ENCODE data around the gene GGA1. TPM values are rescaled to one million over a fixed set of nuclear protein-coding genes. Genes with fewer than 3 reads are reported as not detected.

The GGA1 gene, protein sequence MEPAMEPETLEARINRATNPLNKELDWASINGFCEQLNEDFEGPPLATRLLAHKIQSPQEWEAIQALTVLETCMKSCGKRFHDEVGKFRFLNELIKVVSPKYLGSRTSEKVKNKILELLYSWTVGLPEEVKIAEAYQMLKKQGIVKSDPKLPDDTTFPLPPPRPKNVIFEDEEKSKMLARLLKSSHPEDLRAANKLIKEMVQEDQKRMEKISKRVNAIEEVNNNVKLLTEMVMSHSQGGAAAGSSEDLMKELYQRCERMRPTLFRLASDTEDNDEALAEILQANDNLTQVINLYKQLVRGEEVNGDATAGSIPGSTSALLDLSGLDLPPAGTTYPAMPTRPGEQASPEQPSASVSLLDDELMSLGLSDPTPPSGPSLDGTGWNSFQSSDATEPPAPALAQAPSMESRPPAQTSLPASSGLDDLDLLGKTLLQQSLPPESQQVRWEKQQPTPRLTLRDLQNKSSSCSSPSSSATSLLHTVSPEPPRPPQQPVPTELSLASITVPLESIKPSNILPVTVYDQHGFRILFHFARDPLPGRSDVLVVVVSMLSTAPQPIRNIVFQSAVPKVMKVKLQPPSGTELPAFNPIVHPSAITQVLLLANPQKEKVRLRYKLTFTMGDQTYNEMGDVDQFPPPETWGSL
- 45.5 and 57.9 TPM in 2 replicates for total RNA-seq

DNA sequence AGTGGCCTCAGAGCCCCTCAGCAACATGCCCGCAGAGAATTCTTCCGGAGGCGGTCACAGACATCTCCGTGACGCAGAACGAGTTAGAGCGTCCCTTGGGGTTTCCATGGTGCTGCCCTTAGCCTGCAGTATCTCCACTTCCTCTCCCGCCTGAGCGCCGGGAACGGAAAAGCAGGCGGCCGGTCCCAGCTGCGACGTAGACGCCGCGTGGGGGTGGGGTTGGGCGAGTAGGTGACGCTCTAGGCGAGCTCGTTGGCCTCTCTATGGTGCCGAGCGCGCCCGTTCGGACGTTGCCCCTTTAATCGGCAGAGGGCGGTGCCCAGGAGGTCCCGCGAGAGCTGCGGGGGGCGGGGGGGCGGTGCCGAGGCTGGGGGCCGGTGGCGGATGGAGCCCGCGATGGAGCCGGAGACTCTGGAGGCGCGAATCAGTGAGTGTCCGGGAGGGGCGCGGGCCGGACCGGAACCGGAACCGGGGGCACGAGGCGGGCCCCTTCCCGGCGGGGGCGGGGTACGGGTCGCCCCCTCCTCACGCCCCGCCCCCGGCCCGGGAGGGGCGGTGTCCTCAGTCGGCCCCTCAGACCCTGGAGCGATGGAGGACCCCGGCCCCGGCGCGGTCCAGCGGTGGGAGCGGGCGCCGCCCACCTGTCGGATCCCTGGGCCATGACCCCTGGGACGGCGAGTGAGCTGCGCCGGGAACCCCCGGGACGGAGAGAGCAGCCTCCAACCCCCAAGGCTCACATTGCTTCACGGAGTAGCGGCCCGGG is at the start of gene GGA1:
Gene GGA1, plus strand, starts transcription at position 358 of the 763 bp plus-strand sequence. Its CDS starts 27 bp downstream, at position 385.
- DNase-seq (ENCODE audit: low read depth) = peak; percentile 93

DNA sequence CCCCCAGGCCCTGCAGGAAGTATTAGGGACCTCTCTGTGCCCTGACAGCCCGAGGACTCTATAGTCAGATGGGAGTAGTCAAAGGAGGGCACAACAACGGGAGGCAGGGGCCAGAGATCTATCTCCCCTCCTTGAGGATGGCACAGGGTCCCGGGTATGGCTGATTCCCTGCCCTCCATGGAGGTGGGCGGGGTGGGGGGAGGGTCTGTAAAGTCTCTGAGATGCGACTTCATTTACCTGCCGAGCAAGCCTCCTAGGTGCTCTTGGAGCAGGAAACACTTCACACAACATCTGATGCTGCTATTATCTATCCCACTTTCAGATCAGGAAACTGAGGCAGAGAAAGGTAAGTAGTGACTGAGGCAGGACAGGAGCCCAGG is 49.1 kb upstream of the GGA1 start:
- DNase-seq (ENCODE audit: low read depth) = no peak

DNA sequence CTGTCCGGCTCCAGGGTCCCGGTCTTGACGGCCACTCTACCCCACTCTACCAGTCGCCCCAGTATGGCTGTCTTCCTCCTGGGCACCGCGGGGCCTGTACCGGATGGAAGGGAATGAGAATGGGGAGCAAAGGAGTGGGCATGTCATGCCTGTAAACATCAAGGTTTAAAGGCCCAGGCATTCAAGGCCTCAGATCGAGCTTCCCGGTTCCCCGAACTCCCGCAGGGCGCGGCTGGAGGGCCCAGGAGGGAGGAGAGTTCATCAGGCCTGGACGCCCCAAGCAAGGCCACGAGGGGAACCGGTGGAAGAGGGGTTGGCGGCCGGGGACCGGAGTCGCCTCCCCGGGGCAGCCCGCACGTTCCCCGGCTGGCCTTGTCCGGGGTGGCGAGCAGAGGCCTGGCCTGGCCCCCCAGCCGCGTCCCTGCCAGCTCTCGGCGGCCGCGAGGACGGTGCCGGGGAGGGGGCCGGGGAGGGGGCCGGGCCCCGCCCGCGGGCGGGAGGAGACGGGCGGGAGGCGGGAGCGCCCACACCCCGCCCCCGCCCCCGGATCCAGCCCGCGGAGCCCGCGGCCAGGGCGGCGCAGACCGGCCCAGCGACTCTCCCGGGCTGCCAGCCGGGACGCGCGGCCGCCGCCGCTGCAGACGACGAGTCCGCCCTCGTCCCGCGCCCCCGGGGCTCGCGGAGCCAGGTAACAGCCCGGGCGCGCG is 48.6 kb upstream of the GGA1 start, which contains the start of gene CDC42EP1:
Gene CDC42EP1, plus strand, starts transcription at position 580 of the 707 bp plus-strand sequence. CDS start 5,870 bp downstream, outside the sequence.
- DNase-seq (ENCODE audit: low read depth) = no peak

DNA sequence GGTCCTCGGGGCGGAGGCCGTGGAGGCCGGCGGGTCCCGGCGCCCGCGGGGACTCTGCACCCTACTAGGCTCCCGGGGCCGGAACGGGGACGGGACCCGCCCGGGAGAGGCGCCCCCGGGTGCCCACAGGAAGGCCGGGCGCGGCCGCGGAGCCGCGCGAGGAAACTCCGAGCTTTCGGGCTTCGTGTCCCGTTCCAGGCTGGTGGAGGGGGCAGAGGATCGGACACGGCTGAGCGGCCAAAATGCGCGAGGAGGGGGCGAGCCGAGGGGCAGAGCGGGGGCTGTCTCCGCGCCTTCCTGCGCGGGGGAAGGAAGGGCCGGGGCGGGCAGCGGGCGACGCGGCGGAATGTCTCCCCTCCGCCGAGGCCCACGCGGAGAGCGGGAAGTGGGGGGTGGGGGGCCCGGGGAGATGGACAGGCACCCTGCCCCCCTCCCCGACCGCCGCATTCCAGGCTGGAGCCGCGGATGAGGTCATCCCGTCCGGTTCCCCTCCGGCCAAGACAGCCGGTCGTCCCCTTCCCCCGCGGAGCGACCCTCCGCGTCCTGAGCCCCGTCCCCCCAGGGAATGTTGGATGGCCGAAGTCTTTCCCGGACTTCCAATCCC is 47.9 kb upstream of the GGA1 start:
- DNase-seq (ENCODE audit: low read depth) = no peak

DNA sequence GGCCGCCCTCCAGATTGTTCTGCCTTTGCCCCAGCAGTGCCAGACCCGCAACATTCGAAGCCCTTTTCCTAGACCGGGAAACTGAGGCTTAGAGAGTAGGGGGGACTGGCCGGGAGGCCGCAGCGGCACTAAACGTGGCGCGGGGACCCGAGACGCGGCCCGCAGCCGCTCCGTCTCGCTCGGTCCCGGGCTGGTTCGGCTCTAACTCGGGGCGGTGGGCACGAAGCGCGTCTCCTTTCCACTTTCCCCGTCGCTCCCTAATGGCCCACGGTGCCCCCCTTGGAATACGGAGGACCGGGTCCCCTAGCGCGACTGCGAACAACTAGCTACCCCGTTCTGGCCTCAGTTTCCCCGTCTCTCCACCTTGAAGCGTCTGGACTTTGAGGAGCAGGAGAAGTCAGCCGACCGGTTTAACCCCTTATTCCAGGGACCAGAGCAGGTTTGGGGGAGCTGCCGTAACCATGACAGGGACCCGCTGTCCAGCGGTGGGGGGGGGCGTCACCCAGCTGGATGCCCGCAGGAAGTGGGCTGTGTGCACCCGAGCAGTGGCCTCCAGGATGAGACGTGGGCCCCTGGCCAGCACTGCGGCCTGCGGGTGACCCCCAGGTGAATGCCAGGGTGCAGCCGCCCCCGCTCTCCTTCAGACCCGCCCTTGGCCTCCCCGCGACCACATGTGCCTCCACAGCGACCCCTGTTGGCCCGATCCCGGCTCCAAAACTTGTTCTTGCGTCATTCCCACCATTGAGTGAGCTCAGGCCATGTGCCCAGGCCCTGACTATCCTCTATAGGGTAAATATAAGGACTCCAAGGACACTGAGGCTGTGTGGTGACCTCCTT is 47.2 kb upstream of the GGA1 start:
- DNase-seq (ENCODE audit: low read depth) = peak; percentile 74

DNA sequence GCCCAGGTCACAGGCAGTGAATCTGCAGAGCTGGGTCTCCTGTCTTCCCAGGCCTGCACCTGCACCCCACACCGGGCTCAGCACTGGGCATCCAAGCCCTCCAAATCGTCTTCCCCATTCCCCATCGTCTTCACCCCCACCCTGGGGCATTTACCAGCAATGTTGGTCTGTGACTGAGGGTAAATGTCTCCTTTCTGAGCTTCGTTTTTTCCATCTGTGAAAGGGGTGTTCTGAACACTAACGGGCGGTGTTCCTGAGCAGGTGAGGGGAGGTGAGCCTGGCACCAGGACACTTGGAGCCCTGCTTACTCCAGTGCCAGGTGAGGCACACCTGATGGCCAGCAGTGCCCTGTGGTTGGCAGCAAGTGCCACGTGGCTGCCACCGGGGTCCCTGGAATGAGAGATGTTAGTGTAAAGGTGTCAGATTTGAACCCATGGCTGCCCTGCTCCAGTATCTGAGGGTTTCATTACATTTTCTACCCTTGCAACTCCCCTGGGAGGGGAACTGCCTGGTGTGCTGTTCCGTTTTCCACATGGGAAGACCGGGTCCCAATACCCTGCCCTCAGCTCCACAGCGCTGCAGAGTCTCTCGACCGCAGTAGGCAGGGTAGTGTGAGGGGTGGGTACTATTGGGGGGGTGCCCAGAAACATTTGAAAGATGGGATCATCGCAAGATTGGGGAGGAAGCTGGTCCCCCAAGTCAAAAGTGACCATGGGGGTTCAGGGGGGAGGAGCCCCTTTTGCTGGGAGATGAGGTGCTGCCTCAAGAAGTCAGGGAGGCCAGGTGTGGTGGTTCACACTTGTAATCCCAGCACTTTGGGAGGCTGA is 46.4 kb upstream of the GGA1 start:
- no peak for DNase-seq (ENCODE audit: low read depth)

DNA sequence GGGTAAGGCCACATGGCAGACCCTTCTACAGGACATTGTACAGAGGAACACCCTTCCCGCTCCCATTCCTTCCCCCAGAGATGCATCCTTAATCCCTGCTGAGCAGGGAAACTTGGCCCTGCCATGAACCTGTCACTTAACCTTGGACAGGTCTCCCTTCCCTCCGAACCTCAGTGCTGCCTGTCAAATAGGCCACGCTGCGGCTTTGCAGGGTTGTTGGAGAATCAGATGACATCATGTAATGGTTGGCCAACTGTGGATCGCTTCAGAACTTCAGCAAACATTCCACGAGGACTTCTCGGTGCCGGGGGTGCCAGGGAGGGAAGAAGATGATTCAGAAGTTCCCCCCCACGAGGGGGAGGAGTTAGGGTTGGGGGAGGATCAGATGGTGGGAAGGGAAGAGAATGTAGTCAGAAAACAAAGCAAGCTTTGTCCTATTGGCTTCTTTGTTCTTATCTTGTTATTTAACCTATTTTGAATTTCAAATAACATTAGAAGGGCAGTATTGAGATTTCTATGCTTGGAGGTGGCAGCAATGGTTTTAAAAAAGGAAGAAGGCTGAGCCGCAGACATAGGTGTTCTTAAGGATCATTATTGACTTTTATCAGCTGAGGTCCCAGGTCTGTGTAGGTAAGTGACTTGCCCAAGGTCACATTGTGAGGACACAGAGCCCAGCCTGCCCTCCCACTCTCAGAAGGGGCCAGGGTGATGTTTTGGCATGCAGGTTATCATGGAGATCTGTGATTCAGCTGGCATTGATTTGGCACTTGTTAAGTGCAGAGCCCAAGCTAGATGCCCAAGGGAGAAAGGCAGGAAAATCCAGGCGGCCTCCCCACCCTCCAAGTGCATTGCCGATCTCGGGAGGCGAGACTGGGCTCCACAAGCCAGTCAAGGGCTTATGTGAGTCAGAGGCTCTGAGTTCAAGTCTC is 45.2 kb upstream of the GGA1 start:
- peak; percentile 96 for DNase-seq (ENCODE audit: low read depth)

DNA sequence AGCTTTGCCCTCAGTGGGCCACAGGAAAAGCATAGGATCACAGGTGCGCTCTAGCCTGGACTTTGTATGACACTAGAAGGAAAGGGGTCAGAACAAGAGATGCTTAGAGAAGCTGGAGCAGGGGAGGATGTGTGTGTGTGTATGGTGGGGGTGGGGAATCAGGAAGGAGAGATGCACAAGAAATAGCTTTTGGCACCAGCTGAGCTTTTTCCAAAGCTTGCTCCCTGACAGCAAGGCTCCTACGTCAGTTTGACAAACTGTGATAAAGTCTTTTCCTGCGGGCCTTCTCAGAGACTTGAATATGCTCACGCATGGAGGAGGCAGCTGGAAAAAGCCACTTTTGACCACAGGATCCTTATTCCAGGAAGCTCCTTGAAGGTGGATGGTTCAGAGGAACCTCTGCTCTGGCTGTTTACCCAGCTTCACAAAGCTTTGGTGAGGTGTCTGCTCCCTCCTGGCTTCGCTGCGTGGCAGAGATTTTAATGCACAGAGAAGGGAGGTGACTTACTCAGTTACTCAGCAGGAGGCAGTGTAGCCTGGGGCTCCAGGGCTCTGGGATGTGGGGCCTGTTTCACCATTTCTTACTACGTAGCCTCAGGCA is 44.4 kb upstream of the GGA1 start:
- DNase-seq (ENCODE audit: low read depth) = no peak

DNA sequence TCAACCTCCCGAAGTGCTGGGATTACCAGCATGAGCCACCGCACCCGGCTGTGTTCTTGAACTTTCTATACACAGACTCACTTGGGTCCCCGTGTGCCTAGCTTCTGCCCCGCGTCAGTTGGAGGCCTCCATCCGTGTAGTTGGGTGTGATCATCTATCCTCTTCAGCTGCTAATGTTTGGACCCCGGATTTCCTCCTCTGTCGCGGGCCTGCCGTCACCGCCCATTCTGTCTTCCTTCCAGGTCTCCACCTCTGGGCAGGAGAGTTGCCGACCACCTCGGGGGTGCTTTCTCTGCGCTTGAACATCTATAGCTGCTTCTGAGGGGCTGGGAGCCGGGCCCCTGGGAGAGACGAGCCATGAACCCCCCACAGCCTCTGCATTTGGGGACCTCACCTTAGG is 42.8 kb upstream of the GGA1 start:
- DNase-seq (ENCODE audit: low read depth) = no peak

DNA sequence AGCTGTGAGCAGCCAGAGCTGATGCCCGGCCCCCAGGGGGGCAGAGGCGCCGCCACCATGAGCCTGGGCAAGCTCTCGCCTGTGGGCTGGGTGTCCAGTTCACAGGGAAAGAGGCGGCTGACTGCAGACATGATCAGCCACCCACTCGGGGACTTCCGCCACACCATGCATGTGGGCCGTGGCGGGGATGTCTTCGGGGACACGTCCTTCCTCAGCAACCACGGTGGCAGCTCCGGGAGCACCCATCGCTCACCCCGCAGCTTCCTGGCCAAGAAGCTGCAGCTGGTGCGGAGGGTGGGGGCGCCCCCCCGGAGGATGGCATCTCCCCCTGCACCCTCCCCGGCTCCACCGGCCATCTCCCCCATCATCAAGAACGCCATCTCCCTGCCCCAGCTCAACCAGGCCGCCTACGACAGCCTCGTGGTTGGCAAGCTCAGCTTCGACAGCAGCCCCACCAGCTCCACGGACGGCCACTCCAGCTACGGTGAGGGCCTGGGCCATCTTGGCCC is 42.3 kb upstream of the GGA1 start:
- DNase-seq (ENCODE audit: low read depth) = no peak

DNA sequence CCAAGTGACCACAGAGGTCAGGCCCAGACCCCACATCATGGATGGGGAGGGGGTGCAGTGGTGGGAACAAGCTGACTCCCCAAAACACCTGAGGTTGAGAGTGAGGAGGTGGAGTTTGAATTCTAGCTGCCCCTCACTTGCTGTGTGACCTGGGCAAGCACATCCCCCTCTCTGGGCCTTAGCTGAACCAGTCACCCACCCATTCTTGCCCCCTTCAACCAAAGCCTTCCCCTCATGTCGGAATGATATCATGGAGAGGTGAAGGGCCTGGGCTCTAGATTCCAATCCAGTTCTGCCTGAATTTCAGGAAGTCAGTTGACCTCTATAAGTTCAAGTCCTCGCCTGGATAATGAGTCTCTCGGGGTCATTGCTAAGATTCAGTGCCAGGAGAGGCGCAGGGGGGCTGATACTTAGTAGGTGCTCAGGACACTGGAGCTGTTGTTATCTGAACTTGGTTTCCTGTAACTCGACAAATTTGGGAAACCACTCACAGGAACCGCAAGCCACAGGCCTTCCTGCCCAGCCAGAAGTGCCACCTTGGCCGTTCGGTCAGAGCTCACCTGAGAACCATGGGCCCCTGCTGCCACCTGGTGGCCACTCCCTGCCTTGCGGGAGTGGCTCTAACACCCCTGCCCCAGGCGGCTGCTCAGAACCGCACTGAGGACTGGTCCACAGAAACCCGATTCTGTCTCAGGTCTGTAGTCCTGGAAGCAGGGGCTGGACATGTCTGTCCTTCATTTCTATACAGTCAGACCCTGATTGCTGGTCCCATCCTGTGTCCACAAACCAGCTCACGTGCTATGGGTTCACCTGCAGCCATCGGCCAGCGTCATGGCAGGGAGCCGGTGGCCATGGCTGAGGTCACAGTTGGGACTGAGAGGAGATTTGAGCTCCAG is 41.5 kb upstream of the GGA1 start:
- DNase-seq (ENCODE audit: low read depth) = peak; percentile 63

DNA sequence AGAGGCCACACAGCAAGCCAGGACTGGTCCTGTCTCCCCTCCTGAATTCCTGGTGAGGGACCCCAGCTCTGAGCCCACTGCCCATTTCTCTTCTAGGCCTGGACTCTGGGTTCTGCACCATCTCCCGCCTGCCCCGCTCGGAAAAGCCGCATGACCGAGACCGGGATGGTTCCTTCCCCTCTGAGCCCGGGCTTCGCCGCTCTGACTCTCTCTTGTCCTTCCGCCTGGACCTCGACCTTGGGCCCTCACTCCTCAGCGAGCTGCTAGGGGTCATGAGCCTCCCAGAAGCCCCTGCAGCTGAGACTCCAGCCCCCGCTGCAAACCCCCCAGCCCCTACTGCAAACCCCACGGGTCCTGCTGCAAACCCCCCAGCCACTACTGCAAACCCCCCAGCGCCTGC is 40.6 kb upstream of the GGA1 start:
- DNase-seq (ENCODE audit: low read depth) = no peak

DNA sequence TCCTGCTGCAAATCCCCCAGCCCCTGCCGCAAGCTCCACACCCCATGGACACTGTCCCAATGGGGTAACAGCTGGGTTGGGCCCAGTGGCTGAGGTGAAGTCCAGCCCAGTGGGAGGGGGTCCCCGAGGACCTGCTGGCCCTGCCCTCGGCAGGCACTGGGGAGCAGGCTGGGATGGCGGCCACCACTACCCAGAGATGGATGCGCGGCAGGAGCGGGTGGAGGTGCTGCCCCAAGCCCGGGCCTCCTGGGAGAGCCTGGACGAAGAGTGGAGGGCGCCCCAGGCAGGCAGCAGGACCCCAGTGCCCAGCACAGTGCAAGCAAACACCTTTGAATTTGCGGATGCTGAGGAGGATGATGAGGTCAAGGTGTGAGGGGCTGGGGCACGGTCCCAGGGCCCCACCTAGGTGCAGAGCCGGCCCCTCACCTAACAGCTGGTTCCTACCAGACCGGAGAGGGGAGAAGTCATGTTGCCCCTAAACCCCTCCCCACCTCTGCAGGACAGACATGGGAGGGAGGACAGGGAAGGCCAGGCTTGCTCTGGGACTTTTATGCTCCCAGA is 40.1 kb upstream of the GGA1 start:
- no peak for DNase-seq (ENCODE audit: low read depth)

DNA sequence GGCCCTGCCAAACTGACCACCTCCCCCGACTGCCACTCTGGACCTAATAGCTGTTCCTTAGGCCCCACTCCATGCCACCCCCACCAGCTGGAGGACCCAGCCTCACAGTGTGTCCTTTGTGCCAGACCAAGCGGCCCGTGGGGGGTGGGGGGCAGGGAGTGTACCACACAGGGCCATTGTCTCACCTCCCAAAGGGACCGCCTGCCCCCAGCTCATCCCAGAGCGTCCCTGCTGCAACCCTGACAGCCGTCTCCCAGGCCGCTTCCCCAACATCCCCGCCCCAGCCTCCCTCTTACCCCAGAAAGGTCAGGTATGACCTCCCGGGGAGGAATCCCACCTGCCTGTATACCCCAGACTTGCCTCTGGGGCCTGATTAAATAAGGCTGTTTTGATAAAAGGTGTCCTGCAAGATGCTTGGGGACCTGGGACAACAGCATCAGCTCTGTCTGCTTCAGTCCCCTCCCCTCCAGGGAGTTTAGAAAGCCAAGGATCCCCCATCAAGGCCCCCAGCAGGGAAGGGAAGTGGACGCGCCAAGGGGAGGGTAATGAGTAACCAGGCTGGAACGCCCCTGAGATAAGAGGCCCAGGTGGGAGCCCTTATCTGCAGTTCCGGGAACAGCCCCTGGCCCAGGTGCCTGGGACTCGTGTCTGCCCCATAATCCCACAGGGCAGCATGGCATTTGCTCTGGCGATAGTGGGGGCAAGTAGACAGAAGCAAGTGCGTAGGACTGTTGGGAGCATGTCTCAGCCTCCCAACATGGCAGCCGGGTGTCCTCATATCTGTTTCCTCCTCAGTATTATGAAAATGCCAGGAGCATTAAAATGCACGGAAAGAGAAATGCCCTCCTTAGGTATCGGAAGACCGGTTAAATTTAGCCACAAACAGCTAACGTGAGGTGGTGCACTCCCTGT is 39.4 kb upstream of the GGA1 start:
- DNase-seq (ENCODE audit: low read depth) = no peak

DNA sequence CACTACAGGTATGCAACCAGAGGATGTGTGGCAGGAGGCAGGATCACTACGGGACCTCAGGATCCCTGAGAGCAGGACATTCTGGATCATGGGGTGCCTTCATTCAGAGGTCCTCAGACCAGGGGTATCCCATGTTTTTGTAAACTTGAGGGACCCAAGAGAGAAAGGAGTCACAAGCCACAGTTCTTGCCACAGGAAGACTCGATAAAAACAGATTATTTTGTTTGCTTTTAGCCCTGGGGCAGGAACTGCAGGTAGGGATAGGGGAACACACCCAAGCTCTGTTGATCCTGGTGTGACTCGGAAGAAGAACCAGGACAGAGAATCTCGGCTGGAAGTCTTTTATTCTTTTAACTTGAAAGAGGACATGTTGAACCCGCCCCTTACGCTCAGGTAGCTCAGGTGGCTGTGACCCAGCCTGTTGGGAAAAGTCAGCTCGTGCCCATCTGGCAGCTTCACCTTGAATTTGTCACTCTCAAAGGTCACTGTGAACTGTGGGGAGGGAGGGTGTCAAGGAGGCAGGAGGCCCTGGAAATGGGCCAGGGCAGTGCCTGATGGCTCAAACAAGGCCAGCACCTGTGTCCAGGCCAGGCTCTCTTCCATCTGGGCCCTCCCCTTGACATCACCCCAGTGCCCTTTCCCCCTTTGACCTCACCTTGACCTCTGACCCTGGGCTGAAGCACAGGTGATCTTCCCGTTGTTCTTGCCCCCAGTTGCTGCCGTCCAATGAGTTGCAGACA is 38.5 kb upstream of the GGA1 start:
- no peak for DNase-seq (ENCODE audit: low read depth)
